Keratinocyte (primary cell): ENCODE results near the gene GAB1.

ENCODE experiments used
- CTCF ChIP-seq, 3 experiments: IDR thresholded peaks in 1 of 3; conservative IDR thresholded peaks in 1 of 3; optimal IDR thresholded peaks in 1 of 3; 2 replicates in 2 of 3; 3 replicates in 1 of 3; pipeline versions ENCODE3 to v1.5.1; 2011; ENCODE audit warnings: low read length in 3 of 3, mild to moderate bottlenecking in 3 of 3, moderate library complexity in 2 of 3, control low read depth in 1 of 3, inconsistent platforms in 1 of 3; ENCODE audit not compliant: insufficient read depth in 2 of 3; ENCODE audit errors: extremely low read depth in 1 of 3
- EZH2 ChIP-seq: IDR thresholded peaks from one replicate; pipeline ENCODE4 v1.6.1; 2012; ENCODE audit warnings: inconsistent platforms, mild to moderate bottlenecking, low read length, moderate library complexity

GRCh38 chr4:143481361-143481760, 144.7 kb downstream of the GAB1 start:
- no peak for TF ChIP-seq EZH2
- TF ChIP-seq CTCF (optimal IDR thresholded peaks at IDR 0.05 in 1 of 3, IDR thresholded peaks at IDR 0.05 in 1 of 3, conservative IDR thresholded peaks at IDR 0.05 in 1 of 3; ENCODE audit: extremely low read depth in 1 of 3, insufficient read depth in 2 of 3, low read length in 3 of 3) = no peak
